CMK (cell line): ENCODE results near the gene DISC1.
"Not testable (repeated sequence)": the region's sequence is repeated elsewhere in the genome, so short reads cannot be mapped to it uniquely, and the experiment has no call there.

Experiments
- DNase-seq: peaks from one replicate; pipeline ENCODE4 v3.0.0-alpha.2; 2010; ENCODE audit warnings: low read depth

The DISC1 gene

DNA sequence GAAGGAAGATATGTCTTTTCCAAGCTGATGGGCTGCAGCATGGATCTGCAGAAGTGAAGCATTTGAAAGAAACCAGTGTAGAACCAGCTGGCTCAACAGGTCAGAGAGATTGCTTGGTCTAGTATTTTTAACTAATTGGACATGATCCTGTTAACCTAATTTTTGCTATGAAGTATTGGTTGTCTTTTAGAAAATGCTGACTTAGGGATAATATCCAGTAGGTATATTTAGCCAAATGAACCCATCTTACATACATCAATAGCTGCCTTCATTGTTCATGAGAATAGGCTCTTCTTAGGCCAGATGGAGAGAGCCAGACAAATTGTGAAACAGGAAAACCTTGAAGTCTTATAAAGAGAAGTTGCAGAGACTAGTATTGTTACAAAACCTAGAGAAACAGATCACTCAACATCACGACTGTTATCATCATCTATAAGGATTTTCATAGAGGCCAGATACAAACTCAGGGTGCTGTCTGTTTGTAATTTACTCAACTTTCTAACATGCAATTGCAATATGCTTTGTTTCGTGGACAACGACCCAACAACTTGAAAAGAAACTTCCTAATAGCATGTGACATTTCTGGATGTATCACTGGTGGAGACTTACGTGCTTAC, 148.2 kb downstream of the DISC1 start:
- DNase-seq: no peak

DNA sequence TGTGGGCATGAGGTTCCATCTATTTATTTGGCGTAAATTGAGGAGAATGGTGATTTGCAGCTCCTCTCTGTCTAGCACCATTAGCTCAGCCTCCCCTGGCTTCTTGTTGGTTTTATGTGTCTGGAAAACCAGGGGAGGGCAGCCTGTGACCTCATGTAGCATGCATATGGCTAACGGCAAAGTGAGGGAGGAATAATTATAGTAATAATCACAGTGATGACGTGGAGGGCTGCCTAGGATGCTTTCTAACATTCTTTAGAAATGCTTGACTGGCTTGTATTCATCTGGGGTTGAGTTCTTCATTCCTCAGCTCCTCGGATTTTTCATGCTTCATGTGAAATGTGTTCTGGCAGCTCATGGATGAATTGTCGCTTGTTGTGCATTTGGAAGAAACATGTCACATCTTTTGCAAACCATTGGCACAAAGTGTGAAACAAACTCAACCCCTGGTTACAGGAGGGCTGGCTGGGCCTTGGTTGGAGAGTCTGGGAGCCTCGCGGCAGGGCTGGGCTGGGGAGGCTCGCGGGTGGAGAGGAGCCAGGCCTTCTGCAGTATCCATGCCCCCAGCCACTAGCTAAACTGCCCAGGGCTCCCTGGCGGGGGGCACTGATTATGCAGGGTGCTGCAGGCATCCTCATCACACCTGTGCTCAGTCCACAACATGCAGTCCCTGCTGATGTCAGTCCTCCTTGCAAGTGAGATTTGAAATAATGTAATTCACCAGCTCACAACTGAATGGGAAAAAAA, 149.6 kb downstream of the DISC1 start:
- DNase-seq: no peak

DNA sequence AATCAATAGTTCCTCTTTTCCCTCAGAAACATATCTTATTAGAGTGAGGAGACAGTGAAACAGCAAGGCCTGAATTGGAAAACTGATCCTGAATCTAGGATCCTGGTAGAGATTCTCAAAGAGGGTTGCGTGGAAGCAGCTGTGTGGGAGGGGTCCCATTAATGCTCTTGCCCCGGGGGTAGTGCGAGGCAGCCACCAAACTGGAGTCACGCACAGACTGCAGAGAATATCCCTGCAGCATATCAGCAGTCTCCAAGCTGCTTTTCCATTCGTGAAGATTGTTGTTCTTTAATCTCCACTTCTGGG, 150.1 kb downstream of the DISC1 start:
- DNase-seq: no peak

DNA sequence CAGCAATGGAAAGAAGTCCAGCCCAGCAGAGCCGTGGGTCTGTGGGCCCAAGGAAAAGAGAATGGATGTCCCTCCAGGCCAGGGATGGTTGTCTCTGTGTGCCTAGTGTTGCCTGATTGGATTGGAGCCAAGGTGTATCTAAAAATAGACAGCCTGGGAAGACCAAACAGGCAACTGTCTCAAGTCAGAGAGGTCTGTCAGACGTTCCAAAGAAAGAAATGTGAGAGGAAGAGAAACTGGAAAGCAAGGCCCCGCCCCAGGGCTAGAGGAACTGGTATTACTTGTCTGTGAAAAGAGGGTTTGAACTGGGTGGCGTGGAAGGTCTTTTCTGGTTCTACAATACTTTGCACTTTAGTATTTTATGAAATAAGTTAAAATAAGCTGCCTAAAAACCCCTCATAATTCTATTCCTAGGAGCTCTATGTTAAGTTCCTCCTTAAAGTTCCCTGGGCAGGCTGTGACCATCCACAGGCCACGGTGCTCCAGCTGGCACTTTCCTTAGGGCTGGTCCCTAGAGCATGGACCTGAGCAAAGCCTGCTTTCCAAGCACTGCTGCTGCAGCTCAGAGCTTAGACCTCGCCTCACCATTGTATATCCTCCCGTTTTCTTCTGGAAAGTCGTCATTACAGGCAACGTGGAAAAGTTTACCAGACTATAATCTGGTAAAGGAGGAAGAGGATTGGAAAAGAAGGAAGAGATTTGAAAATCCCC, 151.6 kb downstream of the DISC1 start:
- DNase-seq: no peak

DNA sequence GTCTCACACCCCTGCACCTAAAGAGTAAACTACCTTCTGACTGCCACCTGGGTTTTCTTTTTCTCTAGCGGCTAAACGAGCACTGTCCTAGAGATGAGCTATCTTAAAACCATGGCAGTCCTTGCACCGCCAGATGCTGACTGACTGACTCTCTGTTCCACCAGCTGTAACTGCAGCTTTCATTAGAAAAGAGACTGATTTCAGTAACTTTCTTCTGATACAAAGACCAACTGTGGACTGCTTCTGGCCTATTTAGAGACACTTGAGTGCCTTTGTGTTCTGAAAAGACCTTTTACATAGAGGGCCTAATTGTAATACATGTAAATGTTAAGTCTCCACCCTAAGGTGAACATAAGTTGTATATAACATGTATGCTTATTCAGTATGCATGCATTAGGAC, 152.5 kb downstream of the DISC1 start:
- DNase-seq: no peak

DNA sequence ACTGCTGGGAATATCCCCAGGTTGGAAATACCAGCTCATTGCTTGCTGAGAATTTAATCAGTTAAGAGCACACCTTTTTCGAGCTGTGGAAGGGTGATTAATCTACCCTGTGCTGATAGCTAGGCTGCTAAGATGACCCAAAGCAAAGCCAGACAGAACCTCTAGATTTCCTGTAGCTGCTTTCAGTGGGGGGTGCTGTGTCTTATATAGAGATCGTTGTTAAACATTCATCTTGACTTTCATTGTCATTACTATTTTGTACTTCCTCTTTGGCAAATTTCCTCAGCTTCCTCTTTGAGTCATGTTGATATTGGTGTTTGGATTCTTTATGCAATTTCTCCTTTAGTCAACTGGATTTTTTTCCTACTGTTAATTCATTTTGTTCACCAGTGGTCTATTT, 155.3 kb downstream of the DISC1 start:
- DNase-seq: no peak

DNA sequence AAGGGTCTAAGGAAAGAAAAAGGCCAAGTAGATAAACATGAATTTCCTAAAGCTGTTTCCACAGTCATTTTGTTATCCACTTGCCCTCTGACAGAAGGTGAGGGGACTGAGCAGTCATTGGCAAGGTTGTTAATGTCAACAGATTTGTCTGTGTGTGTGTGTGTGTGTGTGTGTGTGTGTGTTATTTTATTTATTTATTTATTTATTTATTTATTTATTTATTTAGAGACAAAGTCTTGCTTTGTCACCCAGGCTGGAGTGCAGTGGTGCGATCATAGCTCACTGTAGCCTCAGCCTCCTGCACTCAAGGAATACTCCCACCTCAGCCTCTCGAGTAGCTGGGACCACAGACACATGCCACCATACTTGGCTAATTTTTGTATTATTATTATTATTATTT, 158.5 kb downstream of the DISC1 start:
- DNase-seq: not testable (repeated sequence)

DNA sequence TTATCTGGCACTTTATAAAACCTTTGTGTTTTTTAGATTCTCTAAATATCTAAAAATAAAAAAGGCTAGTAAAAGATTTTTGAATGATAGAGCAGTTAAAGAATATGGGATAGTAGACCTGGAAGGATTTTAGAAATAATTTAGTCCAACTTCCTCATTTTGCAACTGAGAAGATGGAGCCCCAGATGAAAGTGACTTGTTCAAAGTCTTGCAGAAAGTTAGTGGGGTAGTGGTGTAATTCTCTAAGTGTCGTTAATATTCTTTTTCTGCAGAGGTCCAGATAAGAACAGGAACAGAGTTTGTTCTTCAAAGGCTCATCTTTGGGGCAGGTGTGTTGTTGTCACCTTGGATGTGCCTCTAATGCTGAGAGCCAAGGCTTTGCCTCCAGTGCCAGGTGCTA, 159.5 kb downstream of the DISC1 start:
- DNase-seq: no peak

DNA sequence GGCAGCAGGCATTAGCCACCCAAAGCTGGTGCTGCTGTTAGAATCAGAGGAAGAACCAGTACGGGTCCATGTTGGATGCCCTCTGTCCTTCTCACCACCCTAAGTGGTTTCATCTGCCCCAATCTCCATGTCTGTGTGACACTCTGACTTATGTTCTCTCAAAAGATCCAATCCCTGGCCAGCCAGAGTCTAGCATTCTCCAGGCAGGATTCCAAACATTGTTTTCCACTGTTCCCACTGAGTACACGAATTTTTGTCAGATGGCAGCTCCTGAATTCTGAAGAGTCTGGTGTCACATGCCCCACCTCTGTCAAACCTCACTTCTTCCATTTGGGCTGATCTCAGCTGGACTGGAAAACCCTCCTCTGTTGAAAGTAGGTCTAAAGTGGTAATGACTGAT, 166.0 kb downstream of the DISC1 start:
- DNase-seq: no peak

DNA sequence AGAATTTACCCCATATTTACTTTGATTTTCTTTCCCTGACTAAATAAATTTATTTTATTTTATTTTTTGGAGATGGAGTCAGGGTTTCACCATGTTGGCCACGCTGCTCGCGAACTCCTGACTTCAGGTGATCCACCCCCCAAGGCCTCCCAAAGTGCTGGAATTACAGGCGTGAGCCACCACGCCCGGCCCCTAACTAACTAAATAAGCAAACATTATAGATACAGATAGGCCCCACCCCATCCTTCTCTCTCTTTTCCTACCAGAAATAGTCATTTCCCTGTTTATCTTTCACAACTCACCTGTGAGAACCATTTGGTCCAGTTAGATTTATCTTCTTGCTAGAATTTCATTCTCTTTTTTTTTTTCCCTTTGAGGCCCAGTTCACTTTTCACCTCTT, 167.3 kb downstream of the DISC1 start:
- DNase-seq: no peak

DNA sequence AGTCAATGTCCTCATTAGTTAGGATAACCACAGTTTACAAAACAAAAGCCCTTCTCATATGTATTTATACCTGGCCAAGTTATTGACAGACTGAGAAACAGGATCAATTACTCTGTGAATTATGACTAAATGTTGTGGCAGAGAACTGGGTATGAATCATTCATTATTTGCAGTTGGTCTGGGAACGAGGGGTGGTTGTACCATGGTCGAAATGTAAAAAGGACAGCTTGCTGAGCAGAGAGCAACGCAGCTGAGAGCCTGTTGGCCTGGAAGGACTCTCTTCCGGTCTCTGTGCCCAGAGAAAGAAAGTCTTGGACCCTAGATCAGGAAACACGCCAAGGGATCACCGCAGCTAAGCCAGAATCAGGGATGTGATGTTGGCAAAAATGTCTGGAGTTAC, 169.6 kb downstream of the DISC1 start:
- no peak for DNase-seq

DNA sequence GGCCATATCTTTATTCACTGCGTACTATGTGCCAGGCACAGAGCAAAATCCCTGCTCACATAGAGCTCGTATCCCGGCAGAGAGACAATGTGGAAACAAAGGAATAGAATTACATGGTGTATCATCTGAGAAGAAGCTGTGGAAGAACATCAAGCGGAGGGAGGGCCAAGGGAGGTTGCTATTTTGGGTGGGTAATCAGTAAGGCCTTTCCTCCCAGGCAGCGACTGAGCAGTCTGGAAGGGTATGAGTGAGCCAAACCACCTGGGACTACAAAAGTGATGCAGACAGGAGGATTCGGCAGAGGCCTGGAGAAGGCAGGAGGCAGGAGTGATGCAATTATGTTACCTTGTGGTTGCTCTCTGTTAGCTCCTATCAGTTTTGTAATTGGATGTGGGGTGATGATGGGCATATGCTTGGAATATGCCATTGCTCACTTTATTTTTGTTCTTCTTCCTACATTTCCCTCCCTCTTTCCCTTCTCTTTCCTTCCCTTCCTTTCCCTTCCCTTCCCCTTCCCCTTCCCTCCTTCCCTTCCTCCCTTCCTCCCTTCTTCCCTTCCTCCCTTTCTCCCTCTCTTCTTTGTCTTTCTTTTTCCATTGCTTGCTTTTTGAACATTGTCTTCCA, 172.9 kb downstream of the DISC1 start:
- no peak for DNase-seq

DNA sequence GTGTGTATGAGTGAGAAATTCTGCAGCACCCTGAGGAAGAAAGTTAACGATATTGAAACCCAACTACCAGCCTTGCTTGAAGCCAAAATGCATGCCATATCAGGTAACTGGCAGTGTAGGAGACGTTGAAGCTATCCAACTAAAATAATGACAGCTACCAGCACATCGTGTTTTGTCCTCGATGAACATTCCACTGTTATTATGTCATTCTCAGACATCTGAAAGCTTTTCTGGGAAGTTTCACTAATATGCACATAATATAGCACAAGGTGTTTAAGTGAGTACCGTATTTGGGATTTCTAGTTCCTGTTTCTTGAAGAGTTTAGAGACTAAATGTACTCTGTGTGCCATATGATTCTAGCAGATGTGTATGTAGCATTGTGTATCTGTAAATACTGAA, 173.5 kb downstream of the DISC1 start:
- no peak for DNase-seq

DNA sequence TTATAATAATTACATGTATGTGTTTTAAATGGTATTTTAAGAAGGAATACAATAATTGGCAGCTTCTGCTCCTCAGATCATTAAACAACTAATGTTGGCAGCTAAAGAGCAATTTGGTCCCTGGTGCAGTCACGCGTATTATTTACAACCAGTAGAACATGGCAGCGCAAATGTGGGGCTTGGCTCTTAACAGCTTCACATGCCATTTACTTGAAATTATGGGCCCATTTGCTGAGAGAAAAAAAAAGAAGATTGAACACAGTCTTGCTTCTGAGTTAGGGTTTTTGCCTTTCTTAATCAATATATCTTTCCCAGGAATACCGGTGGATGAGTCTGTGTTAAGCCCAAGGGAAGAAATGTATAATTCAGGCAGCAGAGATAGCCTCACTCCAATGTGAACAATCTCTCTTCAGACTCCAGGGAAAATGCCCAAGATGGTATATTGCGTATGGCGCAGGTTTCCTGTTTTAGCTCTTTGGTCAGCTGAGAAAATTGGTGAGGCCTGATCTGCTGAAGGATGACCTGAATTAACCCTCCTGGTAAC, 174.5 kb downstream of the DISC1 start:
- no peak for DNase-seq

DNA sequence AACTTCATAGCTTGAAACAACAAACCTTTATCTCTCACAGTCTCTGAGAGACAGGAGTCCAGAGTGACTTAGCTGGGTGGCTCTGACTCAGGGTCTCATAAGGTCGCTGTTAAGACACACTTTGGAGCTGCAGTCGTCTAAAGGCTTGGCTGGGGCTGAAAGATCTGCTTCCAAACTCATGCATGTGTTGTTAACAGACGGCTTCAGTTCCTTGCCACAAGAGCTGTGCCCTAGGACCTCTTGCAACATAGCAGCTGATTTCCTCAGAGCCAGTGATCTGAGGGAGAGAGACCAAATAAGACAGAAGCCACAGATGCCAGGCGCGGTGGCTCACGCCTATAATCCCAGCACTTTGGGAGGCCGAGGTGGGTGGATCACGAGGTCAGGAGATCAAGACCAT, 176.8 kb downstream of the DISC1 start:
- DNase-seq: no peak

DNA sequence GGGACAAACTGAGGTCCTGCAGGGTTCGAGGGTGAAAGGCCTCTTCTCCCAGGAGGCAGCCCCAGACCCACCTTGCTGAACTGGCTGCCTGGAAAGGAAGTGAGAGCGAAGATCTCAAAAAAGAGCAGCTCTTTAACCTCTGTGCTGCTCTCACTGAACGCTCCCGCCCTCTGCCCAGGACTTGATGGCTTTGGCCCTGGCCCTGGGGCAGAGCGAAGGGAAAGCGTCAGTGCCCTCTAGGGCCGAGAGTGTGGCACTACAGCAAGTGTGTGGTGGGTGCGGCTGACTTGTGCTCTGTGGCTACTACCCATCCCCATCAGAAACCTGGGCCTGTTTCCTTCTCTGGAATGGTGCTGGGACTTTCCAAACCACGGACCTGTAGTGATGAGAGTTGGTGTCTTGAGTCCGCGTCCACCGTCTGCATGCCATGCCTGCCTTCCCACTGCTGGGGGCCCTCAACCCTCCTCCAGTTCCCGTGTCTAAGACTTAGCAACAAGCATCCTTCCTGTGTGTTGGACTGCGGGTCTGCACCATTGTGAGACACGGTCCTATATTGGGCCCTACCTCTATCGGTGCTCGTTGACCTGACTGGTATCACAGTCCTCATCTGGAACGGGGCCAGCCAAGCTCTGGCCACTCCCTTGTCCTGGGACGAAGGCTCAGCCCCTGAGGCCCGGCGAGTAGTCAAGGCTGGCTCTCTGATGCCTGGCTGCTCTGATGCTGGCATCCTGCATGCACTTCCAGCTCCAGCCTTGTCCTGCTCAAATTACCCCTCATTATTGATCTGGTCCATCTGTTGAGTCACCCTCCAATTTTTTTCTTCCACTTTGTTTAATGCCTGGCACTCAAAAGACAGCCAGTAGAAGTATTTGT, 180.3 kb downstream of the DISC1 start:
- DNase-seq: peak; percentile 18

DNA sequence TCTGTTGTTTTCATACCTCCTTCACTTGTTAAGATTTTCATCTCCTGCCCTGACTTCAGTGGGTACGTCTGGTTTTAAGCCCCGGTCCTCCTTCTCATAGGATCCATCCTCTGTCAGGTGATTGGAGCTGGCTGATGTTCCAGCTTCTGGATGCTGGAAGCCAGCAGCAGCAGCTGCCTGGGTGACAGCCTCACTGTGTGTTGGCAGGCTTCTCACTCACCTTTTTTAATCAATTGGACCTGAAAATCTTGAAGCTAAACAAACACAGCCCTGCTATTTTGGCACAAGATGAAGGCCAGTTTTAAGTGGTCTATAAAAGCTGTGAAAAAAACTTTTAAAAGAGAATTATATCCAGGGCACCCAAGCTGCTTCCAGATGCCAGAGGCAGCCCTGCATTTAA, 181.0 kb downstream of the DISC1 start:
- no peak for DNase-seq

DNA sequence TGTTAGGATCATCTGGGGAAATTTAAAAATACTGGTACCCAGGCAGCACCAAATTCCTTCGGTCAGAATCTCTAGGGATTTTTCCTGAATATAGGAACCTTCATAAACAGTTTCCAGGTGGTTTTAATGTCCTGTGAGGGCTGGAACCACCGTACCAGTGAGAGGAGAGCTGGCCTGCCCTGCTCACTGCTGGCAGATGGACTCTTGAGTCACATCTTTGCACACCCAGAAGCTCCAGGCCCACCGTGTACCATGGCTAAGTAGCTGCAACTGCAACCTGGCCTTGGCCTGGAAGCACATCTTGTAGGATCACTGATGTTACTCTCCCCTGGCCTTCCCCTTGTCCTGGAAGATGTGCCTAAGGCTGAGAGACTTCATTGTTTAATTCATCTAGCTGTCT, 181.5 kb downstream of the DISC1 start:
- DNase-seq: no peak

DNA sequence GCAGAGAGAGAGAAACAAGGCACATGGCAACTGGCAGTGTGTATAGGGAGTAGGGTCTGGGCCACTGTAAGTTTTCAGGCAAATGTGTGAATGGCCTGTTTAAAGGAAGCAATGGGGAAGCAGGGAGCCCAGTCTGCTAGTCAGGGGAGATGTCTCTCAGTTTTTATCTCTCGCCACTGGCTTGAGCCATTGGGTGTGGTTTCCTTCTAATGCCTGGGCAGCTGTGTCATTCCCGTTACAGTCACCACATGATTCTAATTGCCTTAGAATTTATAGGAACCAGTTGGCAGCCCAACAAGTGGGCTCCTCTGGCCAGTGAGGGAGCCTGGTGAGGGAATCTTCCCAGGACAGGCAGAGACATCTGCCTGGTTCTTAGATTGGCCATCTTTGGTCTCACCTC, 182.4 kb downstream of the DISC1 start:
- DNase-seq: peak; percentile 41

DNA sequence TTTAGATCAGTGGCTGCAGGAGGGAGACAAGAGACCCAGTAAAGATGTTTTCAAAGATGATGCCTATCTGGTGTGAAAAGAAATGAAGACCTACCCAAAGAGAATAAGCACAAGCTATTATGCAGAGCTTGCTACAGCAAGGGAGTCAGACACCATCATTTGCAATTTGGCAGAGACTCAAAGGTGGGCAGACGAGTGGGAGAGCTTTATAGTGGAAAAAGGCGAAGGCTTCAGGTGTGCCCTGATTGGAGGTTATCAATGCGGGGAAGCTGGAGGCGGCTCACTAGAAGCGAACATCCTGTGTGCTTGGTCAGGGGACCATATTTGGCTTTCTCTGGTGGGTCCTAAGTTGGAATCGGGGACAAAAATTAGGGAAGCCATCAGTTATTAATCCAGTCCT, 183.8 kb downstream of the DISC1 start:
- no peak for DNase-seq

DNA sequence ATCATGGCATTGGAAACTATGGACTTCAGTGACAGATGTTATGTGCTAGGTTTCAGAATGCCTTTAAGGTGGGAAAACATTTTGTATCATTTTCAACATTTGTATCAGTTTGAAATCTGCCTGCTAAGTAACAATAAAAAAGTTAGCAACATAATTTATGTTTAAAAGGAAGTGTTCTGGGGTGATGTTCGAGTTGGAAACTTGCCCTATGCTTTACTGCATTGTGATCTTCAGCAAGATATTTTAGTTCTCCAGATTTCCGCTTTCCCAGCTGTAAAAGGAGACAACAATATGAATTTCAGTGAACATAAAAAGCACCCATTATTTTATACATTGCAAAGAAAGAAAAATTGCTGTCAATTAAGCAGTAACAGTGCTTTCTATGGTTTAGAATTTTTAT, 187.4 kb downstream of the DISC1 start:
- no peak for DNase-seq

DNA sequence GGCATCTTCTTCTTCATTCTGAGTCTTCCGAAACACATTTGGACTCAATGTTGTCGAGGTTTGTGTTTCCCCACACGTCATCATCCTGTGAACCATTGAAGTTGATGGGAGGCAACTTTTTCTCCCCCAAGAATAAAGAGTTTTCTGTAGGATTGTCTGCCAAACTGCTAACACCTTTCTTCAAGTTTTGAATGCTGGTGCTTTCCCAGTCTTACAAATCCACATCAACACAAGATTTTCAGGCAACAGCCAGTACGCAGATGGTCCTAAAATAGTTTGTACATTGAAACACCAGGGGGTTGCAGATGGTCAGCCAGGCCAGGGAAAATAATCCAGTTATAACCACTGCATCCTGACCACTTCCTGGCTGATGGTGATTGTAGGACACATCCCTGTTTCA, 187.9 kb downstream of the DISC1 start:
- no peak for DNase-seq
